Measurements from ENCODE around the gene CYP20A1.
"Not testable (repeated sequence)": the region's sequence is repeated elsewhere in the genome, so short reads cannot be mapped to it uniquely, and the experiment has no call there.

Gene CYP20A1

DNA sequence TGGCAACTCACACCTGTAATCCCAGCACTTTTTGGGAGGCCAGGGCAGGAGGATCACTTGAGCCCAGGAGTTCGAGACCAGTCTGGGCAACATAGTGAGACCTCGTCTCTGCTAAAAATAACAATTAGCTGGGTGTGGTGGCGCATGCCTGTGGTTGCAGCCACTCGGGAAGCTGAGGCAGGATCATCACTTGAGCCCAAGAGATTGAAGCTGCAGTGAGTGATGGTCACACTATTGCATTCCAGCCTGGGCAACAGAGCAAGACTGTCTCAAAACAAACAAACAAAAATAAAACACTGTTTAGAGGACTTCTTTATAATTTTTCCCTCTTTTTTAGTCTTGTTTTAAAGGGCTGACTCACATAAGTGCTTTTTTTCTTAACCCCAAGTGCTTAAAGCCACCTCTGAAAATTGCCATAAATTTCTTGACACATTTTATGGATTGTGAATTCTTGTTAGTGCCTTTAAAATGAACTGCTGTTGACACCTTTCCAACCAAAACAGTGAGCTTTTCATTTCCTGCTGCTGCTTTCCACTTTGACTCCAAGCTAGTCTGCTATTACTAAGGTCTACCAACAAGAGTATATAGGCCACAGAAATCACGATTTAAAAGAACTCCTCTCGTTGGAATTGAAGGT lies 41.7 kb downstream of the CYP20A1 start:
- DNase-seq (ENCODE audit: low read depth), result no peak

DNA sequence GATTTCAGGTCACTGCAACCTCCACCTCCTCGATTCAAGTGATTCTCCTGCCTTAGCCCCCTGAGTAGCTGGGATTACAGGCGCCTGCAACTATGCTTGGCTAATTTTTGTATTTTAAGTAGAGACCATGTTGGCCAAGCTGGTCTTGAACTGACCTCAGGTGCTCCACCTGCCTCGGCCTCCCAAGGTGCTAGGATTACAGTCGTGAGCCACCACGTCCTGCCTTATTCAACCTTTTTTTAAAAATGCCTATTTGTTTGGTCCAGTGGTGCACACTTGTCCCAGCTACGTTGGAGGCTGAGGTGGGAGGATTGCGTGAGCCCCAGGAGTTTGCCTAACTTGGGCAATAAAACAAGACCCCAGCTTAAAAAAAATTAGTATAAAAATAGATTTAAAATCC lies 43.3 kb downstream of the CYP20A1 start:
- no peak for DNase-seq (ENCODE audit: low read depth)

- no peak for DNase-seq (ENCODE audit: low read depth)
These were observed 47.7 kb downstream of the CYP20A1 start for GRCh38 chr2:203286532-203286931.

DNA sequence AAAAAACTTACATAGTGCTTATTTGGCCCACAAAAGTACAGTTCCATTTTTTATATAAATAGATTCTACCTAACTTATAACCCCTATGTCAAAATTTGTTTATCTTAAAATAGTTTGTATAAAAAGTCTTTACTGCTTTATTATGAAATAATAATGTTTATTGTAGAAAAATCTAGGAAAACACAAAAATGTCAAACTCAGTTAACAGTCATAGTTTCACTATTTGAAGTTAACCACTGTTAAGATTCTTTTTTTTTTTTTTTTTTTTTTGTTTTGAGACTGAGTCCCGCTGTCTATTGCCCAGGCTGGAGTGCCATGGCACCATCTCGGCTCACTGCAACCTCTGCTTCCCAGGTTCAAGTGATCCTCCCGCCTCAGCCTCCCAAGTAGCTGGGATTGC lies 62.8 kb downstream of the CYP20A1 start:
- DNase-seq (ENCODE audit: low read depth), result no peak

DNA sequence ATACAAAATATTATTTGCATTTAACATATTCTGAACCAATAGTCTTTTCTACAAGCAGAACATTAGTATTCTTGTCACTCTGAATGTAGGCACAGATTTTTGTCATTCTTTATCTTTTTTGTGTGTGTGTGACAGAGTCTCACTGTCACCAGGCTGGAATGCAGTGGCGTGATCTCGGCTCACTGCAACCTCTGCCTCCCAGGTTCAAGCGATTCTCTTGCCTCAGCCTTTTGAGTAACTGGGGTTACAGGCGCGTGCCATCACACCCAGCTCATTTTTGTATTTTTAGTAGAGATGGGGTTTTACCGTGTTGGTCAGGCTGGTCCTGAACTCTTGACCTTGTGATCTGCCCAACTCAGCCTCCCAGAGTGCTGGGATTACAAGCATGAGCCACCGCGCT lies 63.8 kb downstream of the CYP20A1 start:
- DNase-seq (ENCODE audit: low read depth), result not testable (repeated sequence)

- no peak for DNase-seq (ENCODE audit: low read depth)
These were observed 72.0 kb downstream of the CYP20A1 start for GRCh38 chr2:203310688-203311436.

DNA sequence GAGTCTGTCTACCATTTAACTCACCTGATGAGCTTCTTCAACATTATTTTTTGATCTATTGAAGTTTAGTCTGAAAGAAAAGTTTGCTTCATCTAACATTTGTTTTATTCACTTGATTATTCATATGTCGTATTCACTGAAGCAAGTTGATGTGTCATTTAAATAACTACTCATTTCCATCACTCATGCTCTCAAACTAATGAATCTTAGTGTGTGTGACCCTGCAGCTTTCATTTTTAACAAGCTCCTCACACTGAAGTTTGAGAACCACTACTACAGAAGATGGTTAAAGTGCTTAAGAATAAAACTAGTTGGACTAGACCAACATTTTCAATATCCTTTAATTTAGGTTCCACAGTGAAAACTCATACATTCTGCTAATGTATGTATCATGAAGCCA lies 87.5 kb downstream of the CYP20A1 start:
- DNase-seq (ENCODE audit: low read depth), result no peak

GRCh38 chr2:203327582-203327900 lies 88.7 kb downstream of the CYP20A1 start:
- DNase-seq (ENCODE audit: low read depth), result no peak

DNA sequence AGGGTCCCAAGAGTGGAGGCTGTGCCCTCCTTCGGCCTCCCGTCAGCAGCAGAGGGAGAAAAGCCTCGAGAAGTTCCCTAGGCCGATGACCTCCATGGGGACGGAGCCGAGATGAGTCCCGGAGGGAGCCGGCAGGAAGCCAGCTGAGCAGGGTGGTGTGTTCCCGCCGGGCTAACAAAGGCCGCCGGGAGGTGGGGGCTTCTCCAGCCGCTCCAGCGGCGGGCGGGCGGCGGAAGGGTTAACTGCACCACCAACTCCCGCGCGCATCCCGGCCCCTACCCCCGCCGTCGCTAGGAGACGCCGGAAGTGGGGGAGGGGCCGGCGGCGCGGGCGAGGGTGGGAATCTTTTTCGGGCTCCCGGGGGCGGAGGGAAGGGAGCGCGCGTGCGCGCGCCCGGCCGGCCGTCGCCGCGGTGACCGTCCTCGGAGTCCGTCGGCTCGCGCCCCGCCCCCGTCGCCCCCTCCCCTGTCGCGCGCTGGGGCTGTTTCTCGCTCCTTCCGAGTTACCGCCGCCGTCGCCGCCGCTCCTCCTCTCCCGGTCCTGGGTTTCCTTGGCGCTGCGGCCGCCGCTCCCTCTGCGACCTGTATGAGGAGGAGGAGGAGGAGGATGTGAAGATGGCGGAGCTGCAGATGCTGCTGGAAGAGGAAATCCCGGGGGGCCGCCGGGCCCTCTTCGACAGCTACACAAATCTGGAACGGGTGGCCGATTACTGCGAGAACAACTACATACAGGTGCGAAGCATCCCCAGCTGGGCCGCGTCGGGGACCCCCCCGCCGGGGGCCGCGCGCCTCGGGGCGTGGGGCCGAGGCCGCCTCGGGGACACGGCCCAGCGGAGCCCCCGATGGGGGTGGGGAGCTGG lies 89.3 kb downstream of the CYP20A1 start, which contains the start of gene ABI2:
Gene ABI2 (plus strand): TSS at position 494 of the 859 bp plus-strand sequence. CDS start 121 bp downstream, at position 615.
- DNase-seq (ENCODE audit: low read depth), result peak; percentile 50

DNA sequence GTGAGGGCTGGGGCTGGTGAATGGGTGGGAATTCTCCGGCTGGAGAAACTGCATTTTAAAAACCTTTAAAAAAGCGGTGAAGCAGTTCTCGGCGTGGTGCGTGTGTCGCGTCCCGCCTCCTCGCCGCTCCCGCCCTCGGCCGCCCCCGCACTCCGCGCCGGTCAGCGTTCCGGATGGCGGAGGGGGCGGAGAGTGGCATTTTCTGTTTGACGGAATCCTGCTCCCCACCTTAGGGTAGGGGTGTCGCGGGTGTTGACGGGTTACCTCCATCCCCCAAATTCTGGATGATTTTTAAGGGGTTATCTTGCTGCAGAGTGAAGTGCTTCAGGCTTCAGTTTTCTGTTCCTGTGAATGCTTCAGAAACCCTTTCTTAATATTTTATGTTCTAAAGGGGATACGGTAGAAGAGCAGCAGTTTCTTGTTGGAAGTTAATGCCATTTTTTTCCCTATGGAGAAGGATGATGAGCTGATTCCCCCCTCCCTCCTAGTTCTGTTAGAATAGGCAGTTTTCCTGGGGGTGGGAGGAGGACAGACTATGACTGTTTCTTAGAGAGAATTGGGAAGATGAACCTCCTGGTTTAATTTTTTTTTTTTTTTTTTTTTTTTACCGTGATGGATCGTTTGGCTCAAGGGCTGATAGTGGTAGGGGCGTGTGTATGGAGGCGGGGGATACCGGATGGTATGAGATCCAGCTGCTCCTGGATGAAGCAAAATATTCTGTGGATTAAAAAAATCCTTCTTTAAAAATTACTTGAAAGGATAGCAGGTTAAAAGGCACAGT lies 90.1 kb downstream of the CYP20A1 start:
- peak; percentile 8 for DNase-seq (ENCODE audit: low read depth)

GRCh38 chr2:203330434-203330833 lies 91.6 kb downstream of the CYP20A1 start:
- no peak for DNase-seq (ENCODE audit: low read depth)

DNA sequence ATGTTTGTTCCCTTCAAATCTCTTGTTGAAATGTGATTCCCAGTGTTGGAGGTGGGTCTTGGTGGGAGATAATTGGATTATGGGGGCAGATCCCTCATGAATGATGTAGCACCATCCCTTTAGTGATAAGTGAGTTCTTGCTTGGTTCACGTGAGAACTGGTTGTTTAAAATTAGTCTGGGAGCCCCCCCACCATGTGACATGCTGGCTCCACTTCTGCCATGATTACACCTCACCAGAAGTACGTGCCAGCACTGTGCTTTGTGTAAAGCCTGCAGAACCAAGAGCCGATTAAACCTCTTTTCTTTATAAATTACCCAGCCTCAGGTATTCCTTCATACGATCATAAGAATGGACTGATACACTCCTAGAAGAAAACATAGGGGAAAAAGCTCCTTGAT lies 99.5 kb downstream of the CYP20A1 start:
- DNase-seq (ENCODE audit: low read depth), result no peak

GRCh38 chr2:203340791-203341487 lies 102.1 kb downstream of the CYP20A1 start:
- DNase-seq (ENCODE audit: low read depth), result no peak

DNA sequence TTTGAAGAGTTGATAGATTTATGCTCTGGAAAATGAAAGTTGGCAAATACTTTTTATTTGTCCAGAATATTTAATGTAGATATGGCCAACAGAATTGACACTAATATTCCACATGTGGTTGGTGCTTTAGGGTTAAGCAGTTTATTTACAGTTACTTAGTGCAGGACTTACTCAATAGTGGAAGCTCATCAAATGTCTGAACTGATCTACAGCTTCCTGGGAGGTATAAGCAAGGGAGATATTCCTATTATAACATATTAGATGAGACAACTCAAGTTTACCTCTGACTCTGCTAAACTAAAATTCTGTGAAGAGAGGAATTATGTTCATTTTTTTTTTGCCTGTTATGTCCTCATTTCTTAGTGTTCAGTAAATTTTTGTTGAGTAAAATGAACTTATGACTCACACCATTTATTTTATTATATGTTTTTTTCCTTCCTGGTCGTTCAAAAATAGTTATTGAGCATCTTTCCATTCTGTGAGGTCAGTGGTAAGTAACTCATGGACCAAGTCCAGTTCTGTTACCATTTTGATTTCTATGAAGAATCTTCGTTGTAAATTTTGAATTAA lies 103.0 kb downstream of the CYP20A1 start:
- no peak for DNase-seq (ENCODE audit: low read depth)

DNA sequence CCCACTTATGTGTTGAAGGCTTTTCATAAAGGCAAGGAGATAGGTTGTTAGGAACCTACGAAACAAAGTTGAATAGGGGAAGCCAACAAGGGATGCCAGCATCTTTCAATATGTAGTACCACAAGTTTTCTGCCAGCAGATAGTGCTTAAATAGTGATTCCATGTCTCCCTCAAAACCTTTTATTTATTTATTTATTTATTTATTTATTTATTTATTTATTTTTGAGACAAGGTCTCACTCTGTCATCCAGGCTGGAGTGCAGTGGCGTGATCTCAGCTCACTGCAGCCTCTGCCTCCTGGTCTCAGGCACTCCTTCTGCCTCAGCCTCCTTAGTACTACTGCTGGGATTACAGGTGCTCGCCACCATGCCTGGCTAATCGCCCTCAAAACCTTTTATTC lies 103.6 kb downstream of the CYP20A1 start:
- not testable (repeated sequence) for DNase-seq (ENCODE audit: low read depth)

DNA sequence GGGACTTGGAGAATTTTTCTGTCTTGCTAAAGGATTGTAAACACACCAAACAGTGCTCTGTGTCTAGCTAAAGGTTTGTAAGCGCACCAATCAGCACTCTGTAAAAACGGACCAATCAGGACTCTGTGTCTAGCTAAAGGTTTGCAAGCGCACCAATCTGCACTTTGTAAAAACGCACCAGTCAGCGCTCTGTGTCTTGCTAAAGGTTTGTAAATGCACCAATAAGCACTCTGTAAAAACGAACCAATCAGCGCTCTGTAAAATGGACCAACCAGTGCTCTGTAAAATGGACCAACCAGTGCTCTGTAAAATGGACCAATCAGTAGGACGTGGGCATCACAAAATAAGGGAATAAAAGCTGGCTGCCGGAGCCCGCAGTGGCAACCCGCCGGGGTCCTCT lies 105.8 kb downstream of the CYP20A1 start:
- no peak for DNase-seq (ENCODE audit: low read depth)

- no peak for DNase-seq (ENCODE audit: low read depth)
These were observed 107.8 kb downstream of the CYP20A1 start for GRCh38 chr2:203346612-203347011.

GRCh38 chr2:203347375-203347774 lies 108.6 kb downstream of the CYP20A1 start:
- DNase-seq (ENCODE audit: low read depth), result no peak

GRCh38 chr2:203352604-203353255 lies 113.9 kb downstream of the CYP20A1 start:
- no peak for DNase-seq (ENCODE audit: low read depth)

- no peak for DNase-seq (ENCODE audit: low read depth)
These were observed 116.1 kb downstream of the CYP20A1 start for GRCh38 chr2:203354966-203355365.

All from activated T-cell treated with anti-CD3 and anti-CD28 coated beads for 1 hour (primary cell).